KMS-11 (cell line): ENCODE results near the gene DUSP8.

ENCODE experiments used
- H2AFZ ChIP-seq: fragments of 200-600 bp; sonication (generic); 2 replicates; pipeline ENCODE4 v1.6.1; 2016; ENCODE audit warnings: antibody characterized with exemption, mixed run types, low read depth
- H3K27ac ChIP-seq: fragments of 200-600 bp; sonication (generic); 2 replicates; pipeline ENCODE4 v1.6.1; 2016; ENCODE audit warnings: mild to moderate bottlenecking, mixed run types
- H3K27me3 ChIP-seq: fragments of 200-600 bp; sonication (generic); 2 replicates; pipeline ENCODE4 v1.6.1; 2017; ENCODE audit warnings: mild to moderate bottlenecking, low read depth, mixed run types, moderate library complexity; ENCODE audit not compliant: insufficient read depth
- H3K36me3 ChIP-seq: fragments of 200-600 bp; sonication (generic); 2 replicates; pipeline ENCODE4 v1.6.1; 2017; ENCODE audit warnings: mild to moderate bottlenecking, mixed run types; ENCODE audit not compliant: insufficient read depth
- H3K4me1 ChIP-seq: fragments of 200-600 bp; sonication (generic); 2 replicates; pipeline ENCODE4 v1.6.1; 2016; ENCODE audit warnings: mild to moderate bottlenecking, low read depth, mixed run types; ENCODE audit not compliant: poor library complexity, severe bottlenecking
- H3K4me2 ChIP-seq: fragments of 200-600 bp; sonication (generic); 2 replicates; pipeline ENCODE4 v1.7.0; 2016; ENCODE audit warnings: mild to moderate bottlenecking, mixed run types
- H3K4me3 ChIP-seq: fragments of 200-600 bp; sonication (generic); IDR thresholded peaks from 2 replicates; pipeline ENCODE4 v1.6.1; 2017; ENCODE audit warnings: low read depth, low read length, mixed read lengths; ENCODE audit not compliant: insufficient read depth
- H3K79me2 ChIP-seq: fragments of 200-600 bp; sonication (generic); 2 replicates; pipeline ENCODE4 v1.6.1; 2016; ENCODE audit warnings: low read depth, mixed run types; ENCODE audit not compliant: insufficient read depth
- H3K9ac ChIP-seq: fragments of 200-600 bp; sonication (generic); 2 replicates; pipeline ENCODE4 v1.6.1; 2016; ENCODE audit warnings: mild to moderate bottlenecking, mixed run types
- H4K20me1 ChIP-seq: fragments of 200-600 bp; sonication (generic); 2 replicates; pipeline ENCODE4 v1.6.1; 2016; ENCODE audit warnings: mild to moderate bottlenecking, mixed run types; ENCODE audit not compliant: insufficient read depth
- CTCF ChIP-seq: fragments of 200-600 bp; sonication (generic); conservative IDR thresholded peaks from 2 replicates; pipeline ENCODE4 v1.6.1; 2017; ENCODE audit warnings: low read depth, mild to moderate bottlenecking, antibody characterized with exemption, low read length, moderate library complexity, mixed read lengths

Gene DUSP8

GRCh38 chr11:1544536-1544935 is 27.5 kb downstream of the DUSP8 start:
- Histone ChIP-seq H3K27me3 (peaks cover 87% of the 10 kb centered on the region), H3K4me3 (no peak overlapping the region), H3K79me2 (no peaks in the 10 kb centered on the region), H2AFZ (no peak overlapping the region), H3K9ac (no peak overlapping the region), H3K36me3 (no peaks in the 10 kb centered on the region), H3K27ac (no peak overlapping the region), H3K4me2 (no peak overlapping the region), H3K4me1 (no peaks in the 10 kb centered on the region), H4K20me1 (no peaks in the 10 kb centered on the region)
- no peak for TF ChIP-seq CTCF

GRCh38 chr11:1543606-1544263 is 28.3 kb downstream of the DUSP8 start:
- Histone ChIP-seq H4K20me1 (no peaks in the 10 kb centered on the region), H3K27ac (no peak overlapping the region), H3K4me3 (no peak overlapping the region), H3K4me1 (no peaks in the 10 kb centered on the region), H2AFZ (no peak overlapping the region), H3K9ac (no peak overlapping the region), H3K36me3 (no peaks in the 10 kb centered on the region), H3K4me2 (no peak overlapping the region), H3K27me3 (peaks cover 90% of the 10 kb centered on the region), H3K79me2 (no peaks in the 10 kb centered on the region)
- no peak for TF ChIP-seq CTCF

- no peak for TF ChIP-seq CTCF
- no peaks in the 10 kb centered on the region for H3K4me1 ChIP-seq
- H3K27me3 ChIP-seq = peaks cover 88% of the 10 kb centered on the region
These were observed 29.8 kb downstream of the DUSP8 start for GRCh38 chr11:1542267-1542666.

GRCh38 chr11:1541474-1542204 is 30.4 kb downstream of the DUSP8 start:
- no peak overlapping the region for H3K4me2 ChIP-seq
- no peak overlapping the region for H2AFZ ChIP-seq
- H4K20me1 ChIP-seq = no peaks in the 10 kb centered on the region
- no peak for TF ChIP-seq CTCF
- H3K9ac ChIP-seq = no peak overlapping the region
- no peaks in the 10 kb centered on the region for H3K4me1 ChIP-seq
- peaks cover 83% of the 10 kb centered on the region for H3K27me3 ChIP-seq
- H3K4me3 ChIP-seq = no peak overlapping the region
- H3K27ac ChIP-seq = no peak overlapping the region
- no peaks in the 10 kb centered on the region for H3K36me3 ChIP-seq
- H3K79me2 ChIP-seq = no peaks in the 10 kb centered on the region

More at GRCh38 chr11:1542267-1542666, 29.8 kb downstream of the DUSP8 start:
- no peak overlapping the region for H3K4me2 ChIP-seq
- H3K27ac ChIP-seq = no peak overlapping the region
- no peaks in the 10 kb centered on the region for H3K79me2 ChIP-seq
- H3K4me3 ChIP-seq = no peak overlapping the region
- no peak overlapping the region for H3K9ac ChIP-seq
- no peaks in the 10 kb centered on the region for H4K20me1 ChIP-seq
- no peak overlapping the region for H2AFZ ChIP-seq
- no peaks in the 10 kb centered on the region for H3K36me3 ChIP-seq
